Measurements from ENCODE around the gene LAMB3. TPM values are rescaled to one million over a fixed set of nuclear protein-coding genes. Genes with fewer than 3 reads are reported as not detected.

Gene LAMB3
- total RNA-seq, 1 donor from 2014 or later, result 17.0 TPM

GRCh38 chr1:209641832-209642172 lies 10.4 kb downstream of the LAMB3 start:
- Mint-ChIP-seq H3K9me3 (no peaks in the 10 kb centered on the region), H3K4me1 (ENCODE audit: unreplicated experiment) (peaks cover 18% of the 10 kb centered on the region), H3K27me3 (peaks cover 9% of the 10 kb centered on the region), H3K36me3 (peaks cover 5% of the 10 kb centered on the region), H3K27ac (no peak overlapping the region), H3K4me3 (no peak overlapping the region)
- no peak for TF ChIP-seq CTCF (conservative IDR thresholded peaks at IDR 0.05)
- no peak for DNase-seq (ENCODE audit: extremely low spot score, unreplicated experiment)

GRCh38 chr1:209635850-209636249 lies 16.4 kb downstream of the LAMB3 start:
- Mint-ChIP-seq H3K36me3 (peaks cover 8% of the 10 kb centered on the region), H3K27me3 (peaks cover 7% of the 10 kb centered on the region), H3K27ac (no peak overlapping the region), H3K4me1 (ENCODE audit: unreplicated experiment) (no peaks in the 10 kb centered on the region), H3K9me3 (no peaks in the 10 kb centered on the region), H3K4me3 (no peak overlapping the region)
- DNase-seq (ENCODE audit: extremely low spot score, unreplicated experiment), result no peak
- TF ChIP-seq CTCF (conservative IDR thresholded peaks at IDR 0.05), result no peak

GRCh38 chr1:209634005-209634737 lies 18.1 kb downstream of the LAMB3 start:
- H3K27me3 Mint-ChIP-seq, result peaks cover 10% of the 10 kb centered on the region
- peaks cover 8% of the 10 kb centered on the region for H3K36me3 Mint-ChIP-seq
- no peak overlapping the region for H3K4me3 Mint-ChIP-seq
- no peak overlapping the region for H3K27ac Mint-ChIP-seq
- no peak for DNase-seq (ENCODE audit: extremely low spot score, unreplicated experiment)
- no peaks in the 10 kb centered on the region for H3K4me1 Mint-ChIP-seq (ENCODE audit: unreplicated experiment)
- no peak for TF ChIP-seq CTCF (conservative IDR thresholded peaks at IDR 0.05)
- no peaks in the 10 kb centered on the region for H3K9me3 Mint-ChIP-seq

- no peak for DNase-seq (ENCODE audit: extremely low spot score, unreplicated experiment)
- Mint-ChIP-seq H3K9me3 (no peaks in the 10 kb centered on the region), H3K4me3 (no peak overlapping the region), H3K27ac (no peak overlapping the region), H3K36me3 (peaks cover 8% of the 10 kb centered on the region), H3K4me1 (ENCODE audit: unreplicated experiment) (no peaks in the 10 kb centered on the region), H3K27me3 (peaks cover 13% of the 10 kb centered on the region)
- TF ChIP-seq CTCF (conservative IDR thresholded peaks at IDR 0.05), result no peak
These were observed 18.8 kb downstream of the LAMB3 start for GRCh38 chr1:209633335-209633997.

GRCh38 chr1:209630383-209631225 lies 21.6 kb downstream of the LAMB3 start:
- peaks cover 9% of the 10 kb centered on the region for H3K27me3 Mint-ChIP-seq
- no peak for TF ChIP-seq CTCF (conservative IDR thresholded peaks at IDR 0.05)
- no peak overlapping the region for H3K27ac Mint-ChIP-seq
- DNase-seq (ENCODE audit: extremely low spot score, unreplicated experiment), result no peak
- peaks cover 3% of the 10 kb centered on the region for H3K36me3 Mint-ChIP-seq
- no peaks in the 10 kb centered on the region for H3K4me1 Mint-ChIP-seq (ENCODE audit: unreplicated experiment)
- H3K4me3 Mint-ChIP-seq, result no peak overlapping the region
- H3K9me3 Mint-ChIP-seq, result no peaks in the 10 kb centered on the region

Data from type B pancreatic cell (in vitro differentiated cells).